Measurements from ENCODE around the gene ENTPD6.

Gene ENTPD6

GRCh38 chr20:25209400-25209799, 13.9 kb downstream of the ENTPD6 start:
- no peak for DNase-seq (ENCODE audit: low read depth)

- no peak for DNase-seq (ENCODE audit: low read depth)
These were observed 14.4 kb downstream of the ENTPD6 start for GRCh38 chr20:25209911-25210310.

GRCh38 chr20:25211273-25211672, 15.8 kb downstream of the ENTPD6 start:
- DNase-seq (ENCODE audit: low read depth) = no peak

- DNase-seq (ENCODE audit: low read depth) = no peak
These were observed 16.7 kb downstream of the ENTPD6 start for GRCh38 chr20:25212242-25212641.

- DNase-seq (ENCODE audit: low read depth) = no peak
These were observed 18.3 kb downstream of the ENTPD6 start for GRCh38 chr20:25213566-25214425.

GRCh38 chr20:25214426-25214790, 18.9 kb downstream of the ENTPD6 start:
- DNase-seq (ENCODE audit: low read depth) = no peak

GRCh38 chr20:25214819-25215218, 19.3 kb downstream of the ENTPD6 start:
- no peak for DNase-seq (ENCODE audit: low read depth)

GRCh38 chr20:25215521-25215920, 20.0 kb downstream of the ENTPD6 start:
- DNase-seq (ENCODE audit: low read depth) = no peak

GRCh38 chr20:25216199-25216945, 20.9 kb downstream of the ENTPD6 start:
- DNase-seq (ENCODE audit: low read depth) = no peak

- DNase-seq (ENCODE audit: low read depth) = no peak
These were observed 21.9 kb downstream of the ENTPD6 start for GRCh38 chr20:25217161-25218108.

- DNase-seq (ENCODE audit: low read depth) = no peak
These were observed 22.6 kb downstream of the ENTPD6 start for GRCh38 chr20:25218109-25218486.

GRCh38 chr20:25218492-25218891, 23.0 kb downstream of the ENTPD6 start:
- DNase-seq (ENCODE audit: low read depth) = no peak

GRCh38 chr20:25219365-25219764, 23.9 kb downstream of the ENTPD6 start:
- DNase-seq (ENCODE audit: low read depth) = no peak

GRCh38 chr20:25220021-25220730, 24.7 kb downstream of the ENTPD6 start:
- no peak for DNase-seq (ENCODE audit: low read depth)

- no peak for DNase-seq (ENCODE audit: low read depth)
These were observed 25.5 kb downstream of the ENTPD6 start for GRCh38 chr20:25220810-25221591.

GRCh38 chr20:25221592-25222460, 26.3 kb downstream of the ENTPD6 start:
- DNase-seq (ENCODE audit: low read depth) = no peak

GRCh38 chr20:25222461-25223178, 27.1 kb downstream of the ENTPD6 start:
- DNase-seq (ENCODE audit: low read depth) = no peak

GRCh38 chr20:25223179-25223661, 27.7 kb downstream of the ENTPD6 start:
- peak; percentile 9 for DNase-seq (ENCODE audit: low read depth)
